HEK293 (cell line): ENCODE measurements around the gene SHOC2.

Experiments
- CTCF ChIA-PET: fragments of 350-600 bp; formaldehyde crosslinking; extraction: SDS; loops from one replicate; lab custom pipeline; 2021; ENCODE audit warnings: antibody characterized with exemption; lab: Yijun Ruan, JAX
- POLR2A ChIA-PET: fragments of 300-600 bp; formaldehyde crosslinking; extraction: SDS; loops from one replicate; lab custom pipeline; 2020; ENCODE audit warnings: antibody characterized with exemption, inconsistent platforms; lab: Yijun Ruan, JAX
- H3K27ac ChIP-seq: fragments of 200-500 bp; sonication (Bioruptor generic); 2 replicates; pipeline ENCODE4 v1.5.1; 2014; ENCODE audit warnings: low read depth, low read length, control low read depth, inconsistent platforms; ENCODE audit errors: extremely low read depth
- H3K36me3 ChIP-seq, 2 experiments: fragments of 200-500 bp in 1 of 2; sonication (Bioruptor generic) in 1 of 2; 1 replicate in 1 of 2; 2 replicates in 1 of 2; pipeline ENCODE4 v1.5.1; 2014 to 2017; ENCODE audit warnings: inconsistent platforms in 2 of 2, low read length in 2 of 2; ENCODE audit not compliant: control insufficient read depth in 2 of 2, insufficient read depth in 1 of 2
- H3K4me1 ChIP-seq: fragments of 200-500 bp; sonication (Bioruptor generic); 2 replicates; pipeline ENCODE4 v1.5.1; 2014; ENCODE audit warnings: mild to moderate bottlenecking, low read length, inconsistent platforms; ENCODE audit not compliant: control insufficient read depth, insufficient read depth
- H3K4me3 ChIP-seq: 2 replicates; pipeline ENCODE4 v1.5.1; 2011; ENCODE audit warnings: low read depth, mild to moderate bottlenecking, control low read depth, low read length, moderate library complexity
- H3K9me3 ChIP-seq: fragments of 200-500 bp; sonication (Bioruptor generic); 2 replicates; pipeline ENCODE4 v1.5.1; 2014; ENCODE audit warnings: low read depth, low read length, inconsistent platforms; ENCODE audit not compliant: control insufficient read depth, insufficient read depth
- EGR2 ChIP-seq: fragments of 450-650 bp; formaldehyde crosslinking; IDR thresholded peaks from 2 replicates; pipeline ENCODE4 v1.5.1; 2016; ENCODE audit warnings: low read depth, missing biosample characterization, missing genetic modification characterization
- KLF9 ChIP-seq: fragments of 450-650 bp; formaldehyde crosslinking; IDR thresholded peaks from 2 replicates; pipeline ENCODE4 v1.5.1; 2016; ENCODE audit warnings: missing biosample characterization, missing genetic modification characterization, low read depth
- MYNN ChIP-seq: fragments of 450-650 bp; formaldehyde crosslinking; IDR thresholded peaks from 2 replicates; pipeline ENCODE4 v1.5.1; 2016; ENCODE audit warnings: missing biosample characterization, missing genetic modification characterization, borderline replicate concordance
- PBX3 ChIP-seq: sonication (generic); formaldehyde crosslinking; IDR thresholded peaks from 2 replicates; pipeline ENCODE4 v1.8.1; 2022; ENCODE audit warnings: mild to moderate bottlenecking, moderate library complexity, missing genetic modification reagents
- PRDM2 ChIP-seq: fragments of 450-650 bp; formaldehyde crosslinking; IDR thresholded peaks from 2 replicates; pipeline ENCODE4 v1.5.1; 2016; ENCODE audit warnings: missing biosample characterization, missing genetic modification characterization, borderline replicate concordance
- SCRT1 ChIP-seq: fragments of 450-650 bp; formaldehyde crosslinking; IDR thresholded peaks from 2 replicates; pipeline ENCODE4 v1.5.1; 2016; ENCODE audit warnings: missing biosample characterization, missing genetic modification characterization, borderline replicate concordance
- SETDB1 ChIP-seq: IDR thresholded peaks from one replicate; pipeline ENCODE4 v1.6.1; 2017; ENCODE audit warnings: mild to moderate bottlenecking, low read length, moderate library complexity, mixed read lengths; ENCODE audit not compliant: insufficient read length
- YY2 ChIP-seq: fragments of 450-650 bp; formaldehyde crosslinking; IDR thresholded peaks from 2 replicates; pipeline ENCODE4 v1.5.1; 2016; ENCODE audit warnings: missing biosample characterization, missing genetic modification characterization
- ZBTB10 ChIP-seq: fragments of 450-650 bp; formaldehyde crosslinking; IDR thresholded peaks from 2 replicates; pipeline ENCODE4 v1.5.1; 2016; ENCODE audit warnings: missing biosample characterization, missing genetic modification characterization
- ZFHX2 ChIP-seq: fragments of 450-650 bp; formaldehyde crosslinking; conservative IDR thresholded peaks from 2 replicates; pipeline ENCODE4 v1.5.1; 2016; ENCODE audit warnings: missing biosample characterization, missing genetic modification characterization
- ZNF146 ChIP-seq: fragments of 450-650 bp; formaldehyde crosslinking; IDR thresholded peaks from 2 replicates; pipeline ENCODE4 v1.5.1; 2016; ENCODE audit warnings: missing biosample characterization, missing genetic modification characterization
- ZNF157 ChIP-seq: fragments of 450-650 bp; formaldehyde crosslinking; IDR thresholded peaks from 2 replicates; pipeline ENCODE4 v1.5.1; 2016; ENCODE audit warnings: missing biosample characterization, missing genetic modification characterization
- ZNF24 ChIP-seq: fragments of 450-650 bp; formaldehyde crosslinking; IDR thresholded peaks from 2 replicates; pipeline ENCODE4 v1.5.1; 2016; ENCODE audit warnings: missing biosample characterization, missing genetic modification characterization
- ZNF48 ChIP-seq: fragments of 450-650 bp; formaldehyde crosslinking; IDR thresholded peaks from 2 replicates; pipeline ENCODE4 v1.5.1; 2016; ENCODE audit warnings: missing biosample characterization, missing genetic modification characterization
- ZNF510 ChIP-seq: fragments of 450-650 bp; formaldehyde crosslinking; IDR thresholded peaks from 2 replicates; pipeline ENCODE4 v1.5.1; 2018; ENCODE audit warnings: mild to moderate bottlenecking, missing genetic modification characterization, missing biosample characterization; ENCODE audit not compliant: insufficient replicate concordance

SHOC2 gene

DNA sequence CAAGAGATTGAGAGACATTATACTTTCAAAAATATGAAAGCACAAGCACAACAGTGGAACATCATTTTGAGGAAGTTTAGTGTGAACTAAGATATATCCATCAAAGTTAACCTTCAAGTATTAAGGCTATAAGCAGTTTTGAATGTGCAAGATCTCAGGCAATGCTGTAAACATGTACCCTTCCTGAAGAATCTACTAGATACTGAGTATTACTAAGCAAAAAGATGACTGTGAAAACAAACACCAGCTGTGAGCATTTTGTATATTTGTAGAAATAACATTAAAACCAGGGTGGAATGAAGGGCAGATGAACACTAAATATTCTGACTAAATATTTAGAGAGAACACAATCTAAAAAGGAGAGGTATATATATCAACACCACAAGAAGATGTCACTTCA lies 116.1 kb downstream of the SHOC2 start (continued):
- no peak for TF ChIP-seq ZBTB10 (tag by site-specific recombination)
- no peak for TF ChIP-seq KLF9 (tag by site-specific recombination)
- TF ChIP-seq EGR2 (tag by site-specific recombination), result no peak
- no peak for TF ChIP-seq PBX3 (CRISPR knock-in tag)

DNA sequence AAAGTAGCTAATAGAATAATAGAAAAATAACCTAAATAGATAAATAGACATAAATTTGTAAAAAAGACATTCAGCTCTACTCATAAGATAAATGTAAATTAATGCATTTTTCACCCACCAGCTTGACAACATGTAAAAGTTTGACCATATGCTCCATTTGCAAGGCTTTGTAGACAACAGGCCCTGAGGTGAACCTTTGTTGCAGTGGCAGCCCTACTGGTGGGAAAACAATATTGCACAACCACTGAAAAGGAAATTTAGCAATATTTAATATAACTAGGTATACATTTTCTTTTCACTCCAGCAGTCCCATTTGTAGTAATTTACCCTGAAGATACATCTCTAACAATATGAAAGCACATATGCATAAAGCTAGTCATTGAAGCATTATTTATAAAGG lies 118.5 kb downstream of the SHOC2 start:
- no peak for TF ChIP-seq ZNF146 (tag by site-specific recombination)
- TF ChIP-seq ZNF510 (tag by site-specific recombination), result no peak
- TF ChIP-seq EGR2 (tag by site-specific recombination), result no peak
- TF ChIP-seq YY2 (tag by site-specific recombination), result no peak
- TF ChIP-seq ZNF157, result no peak
- TF ChIP-seq PRDM2 (tag by site-specific recombination), result no peak
- TF ChIP-seq ZFHX2 (tag by site-specific recombination), result no peak
- TF ChIP-seq SCRT1 (tag by site-specific recombination), result no peak
- no peak for TF ChIP-seq ZNF24 (tag by site-specific recombination)
- H3K36me3 ChIP-seq, result no peaks in the 10 kb centered on the region
- no peaks in the 10 kb centered on the region for H3K4me1 ChIP-seq
- ChIA-PET POLR2A (no interaction called here), CTCF (interaction anchor here (1.2 kb wide), 1 partner anchor 12 kb away, joined by 4 read pairs; no protein-coding TSS in a partner anchor)
- H3K27ac ChIP-seq, result no peak overlapping the region
- H3K9me3 ChIP-seq, result no peaks in the 10 kb centered on the region; the same call in 1 of the 2 replicates
- no peak overlapping the region for H3K4me3 ChIP-seq

DNA sequence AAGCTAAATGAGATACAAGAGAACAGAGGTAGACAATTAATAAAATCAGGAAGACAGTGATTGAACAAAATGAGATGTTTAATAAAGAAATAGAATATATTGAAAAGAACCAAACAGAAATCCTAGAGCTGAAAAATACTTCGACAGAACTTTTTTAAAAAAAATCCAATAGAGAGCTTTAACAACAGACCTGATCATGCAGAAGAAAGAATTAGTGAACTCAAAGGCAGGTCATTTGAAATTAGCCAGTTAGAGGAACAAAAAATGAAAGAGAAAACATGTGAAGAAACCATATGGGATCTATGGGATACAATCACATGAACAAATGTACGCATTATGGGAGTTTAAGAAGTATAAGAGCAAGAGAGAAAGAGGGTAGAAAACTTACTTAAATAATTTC lies 120.1 kb downstream of the SHOC2 start:
- H3K4me3 ChIP-seq, result no peak overlapping the region
- TF ChIP-seq SETDB1, result peak; percentile 70
- no peak for TF ChIP-seq MYNN (tag by site-specific recombination)
- TF ChIP-seq ZNF48, result no peak
- no peaks in the 10 kb centered on the region for H3K4me1 ChIP-seq
- ChIA-PET POLR2A (no interaction called here), CTCF (interaction anchor here (0.6 to 0.9 kb wide), 2 partner anchors 8 to 902 kb away, joined by 3 read pairs; no protein-coding TSS in a partner anchor)
- no peak overlapping the region for H3K27ac ChIP-seq
- H3K9me3 ChIP-seq, result no peaks in the 10 kb centered on the region; the same call in 1 of the 2 replicates
- H3K36me3 ChIP-seq, result no peaks in the 10 kb centered on the region
